HS-5 (cell line): ENCODE results near the gene LARP4.
"Not testable (repeated sequence)": the region's sequence is repeated elsewhere in the genome, so short reads cannot be mapped to it uniquely, and the experiment has no call there.

Experiments
- DNase-seq: peaks from one replicate; pipeline ENCODE4 v3.0.0-alpha.2; 2012; ENCODE audit warnings: low read depth

LARP4 gene

DNA sequence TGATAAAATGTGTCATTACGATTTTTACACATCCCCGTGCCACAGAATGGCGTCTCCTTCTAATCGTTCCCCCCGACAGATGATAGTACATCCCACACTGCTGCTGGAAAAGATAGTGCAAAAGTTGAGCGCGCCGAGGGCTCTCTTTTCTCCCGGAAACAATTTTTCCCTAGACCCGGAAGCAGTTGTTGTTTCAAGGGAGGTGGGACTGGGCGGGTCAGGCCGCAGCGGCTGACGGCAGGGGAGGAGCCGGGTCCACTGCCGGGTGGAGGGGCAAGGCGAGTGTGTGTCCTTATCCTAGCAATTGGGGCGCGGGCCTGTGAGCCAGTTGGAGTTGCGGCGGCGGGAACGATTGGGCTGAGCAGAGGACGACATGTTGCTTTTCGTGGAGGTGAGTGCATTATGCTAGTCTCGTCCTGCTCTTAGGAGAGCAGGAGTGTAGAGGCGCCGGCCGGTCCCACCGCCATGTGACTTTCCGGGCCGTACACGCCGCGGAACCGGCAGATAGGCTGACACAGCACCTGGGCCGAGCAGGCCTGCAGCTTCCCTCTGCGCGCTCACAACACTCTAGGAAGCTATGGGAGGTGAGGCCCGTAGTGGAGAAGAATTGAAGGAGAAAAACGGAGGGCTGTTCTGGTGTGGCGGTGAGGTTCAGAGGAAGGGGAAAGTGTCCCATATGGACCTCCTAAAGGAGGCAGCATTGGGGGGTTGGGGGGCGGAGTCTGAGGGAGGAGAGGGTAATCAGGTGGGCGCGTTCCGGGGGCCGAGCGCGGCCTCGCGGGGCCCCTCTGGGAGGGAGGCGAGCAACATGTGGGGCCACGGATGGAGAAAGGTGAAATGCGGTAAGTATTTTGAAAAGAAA is at the start of gene LARP4:
TSS of gene LARP4 (plus strand) at position 248 of the 862 bp plus-strand sequence. CDS start at position 374, 126 bp downstream.
- peak; percentile 81 for DNase-seq

DNA sequence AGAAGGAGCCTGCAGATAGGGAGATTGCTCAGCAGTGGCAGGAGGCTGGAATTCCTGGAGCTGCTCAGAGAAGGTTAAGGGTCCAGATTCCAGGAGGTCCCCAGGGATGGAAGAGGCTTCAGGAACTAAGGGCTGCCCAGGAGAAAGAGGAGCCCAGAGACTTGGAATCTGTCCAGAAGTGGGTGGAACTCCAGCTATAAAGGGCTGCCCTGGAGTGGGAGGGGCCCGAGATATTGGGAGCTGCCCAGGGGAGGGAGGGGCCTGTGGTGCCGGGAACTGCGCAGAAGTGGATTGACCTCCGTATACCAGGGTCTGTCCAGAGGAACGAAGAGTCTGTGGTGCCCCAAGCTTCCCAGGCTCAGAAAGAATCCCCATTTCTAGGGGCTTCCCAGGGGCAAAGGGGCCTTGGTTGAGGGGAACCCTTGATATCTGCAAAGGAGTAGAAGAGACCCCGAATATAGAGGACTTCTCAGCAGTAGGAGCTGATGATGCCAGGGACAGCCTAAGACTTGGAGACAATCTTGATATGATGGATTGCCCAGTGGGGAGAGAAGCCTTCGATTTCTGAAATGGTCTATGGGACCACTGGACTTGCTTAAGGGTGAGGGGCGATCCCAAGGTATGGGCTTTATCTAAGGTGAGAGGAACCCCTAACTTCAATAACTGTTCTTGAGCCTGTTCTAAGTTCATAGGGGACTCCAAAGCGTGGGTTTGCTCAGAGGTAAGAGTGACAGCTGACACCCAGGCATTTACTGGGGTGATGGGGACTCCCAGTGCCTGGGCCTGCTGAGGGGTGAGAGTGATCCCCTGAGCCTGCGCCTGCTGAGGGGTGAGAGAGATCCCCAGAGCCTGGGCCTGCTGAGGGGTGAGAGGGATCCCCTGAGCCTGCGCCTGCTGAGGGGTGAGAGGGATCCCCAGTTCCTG is 49.3 kb upstream of the LARP4 start:
- DNase-seq = no peak

GRCh38 chr12:50353404-50353803 is 47.3 kb upstream of the LARP4 start:
- DNase-seq = no peak

- no peak for DNase-seq
Measured at GRCh38 chr12:50353869-50354593, 46.7 kb upstream of the LARP4 start.

- no peak for DNase-seq
Measured at GRCh38 chr12:50354908-50355307, 45.8 kb upstream of the LARP4 start.

- DNase-seq = no peak
Measured at GRCh38 chr12:50355365-50355764, 45.3 kb upstream of the LARP4 start.

DNA sequence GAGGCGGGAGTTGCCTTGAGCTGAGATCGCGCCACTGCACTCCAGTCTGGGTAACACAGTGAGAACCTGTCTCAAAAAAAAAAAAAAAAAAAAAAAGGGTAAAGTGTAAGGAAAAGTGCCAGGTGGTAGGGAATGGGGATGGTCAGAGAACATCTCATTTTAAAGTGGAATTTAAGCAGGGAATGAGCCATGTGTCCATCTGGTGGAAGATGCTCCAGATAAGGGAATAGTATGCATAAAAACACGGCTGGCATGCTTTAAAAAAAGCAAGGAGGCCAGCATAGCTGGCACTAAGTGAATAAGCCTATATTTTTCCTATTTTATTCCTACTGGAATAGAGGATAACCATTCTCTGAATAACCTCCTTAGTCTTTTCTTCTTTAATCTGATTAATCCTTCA is 38.0 kb upstream of the LARP4 start:
- DNase-seq = no peak

GRCh38 chr12:50363141-50363540 is 37.5 kb upstream of the LARP4 start:
- no peak for DNase-seq

- no peak for DNase-seq
Measured at GRCh38 chr12:50365709-50366406, 34.8 kb upstream of the LARP4 start.

DNA sequence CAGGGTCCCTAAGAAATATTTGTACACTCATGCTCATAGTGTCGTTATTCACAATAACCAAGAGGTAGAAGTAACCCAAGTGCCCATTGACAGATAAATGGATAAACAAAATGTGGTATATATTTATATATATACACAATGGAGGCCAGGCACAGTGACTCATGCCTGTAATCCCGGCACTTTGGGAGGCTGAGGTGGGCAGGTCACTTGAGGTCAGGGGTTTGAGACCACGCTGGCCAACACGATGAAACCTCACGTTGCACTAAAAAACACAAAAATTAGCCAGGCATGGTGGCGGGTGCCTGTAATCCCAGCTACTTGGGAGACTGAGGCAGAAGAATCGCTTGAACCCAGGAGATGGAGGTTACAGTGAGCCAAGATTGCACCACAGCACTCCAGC is 30.0 kb upstream of the LARP4 start:
- DNase-seq = not testable (repeated sequence)

DNA sequence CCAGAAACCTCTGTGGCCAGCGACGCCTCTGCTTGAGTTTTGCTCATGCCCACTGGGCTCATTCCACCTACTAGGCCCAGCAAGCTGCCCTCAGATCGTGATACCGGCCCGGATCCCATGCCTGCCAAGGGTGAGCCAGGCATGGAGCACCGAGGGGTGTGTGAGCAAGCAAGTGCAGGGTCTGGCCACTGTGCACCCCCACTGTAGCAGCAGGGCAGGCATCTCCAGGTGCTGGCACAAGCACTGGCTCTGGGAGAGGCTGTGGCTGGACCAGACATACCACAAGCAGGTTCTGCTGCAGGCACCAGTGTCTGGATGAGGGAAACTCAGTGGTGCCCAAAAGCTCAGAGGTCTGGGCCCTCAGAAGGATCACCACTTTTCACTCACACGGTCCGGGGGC is 24.9 kb upstream of the LARP4 start:
- no peak for DNase-seq

DNA sequence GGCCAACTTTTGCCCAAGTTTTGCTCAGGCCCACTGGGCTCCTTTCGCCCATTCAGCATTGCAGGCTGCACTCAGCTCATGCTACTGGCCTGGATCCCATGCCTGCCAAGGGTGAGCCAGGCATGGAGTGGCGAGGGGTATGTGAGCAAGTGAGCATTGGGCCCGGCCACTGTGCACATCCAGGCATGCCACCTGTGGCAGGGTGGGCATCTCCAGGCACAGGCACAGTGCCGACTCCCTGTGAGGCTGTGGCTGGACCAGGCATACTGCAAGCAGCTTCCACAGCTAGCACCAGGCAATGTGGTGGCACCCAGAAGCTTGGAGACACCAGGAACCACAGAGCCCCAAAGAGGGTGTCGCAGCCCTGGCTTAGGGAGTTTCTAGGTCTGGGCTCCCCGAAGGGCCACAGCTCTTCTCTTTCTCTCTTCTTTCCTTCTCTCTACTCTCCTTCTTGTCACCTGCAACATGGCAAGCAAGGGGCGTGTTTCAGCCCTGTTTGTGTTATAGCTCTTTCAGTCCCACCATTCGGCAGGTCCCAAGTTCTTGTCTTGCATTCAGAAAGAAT is 19.8 kb upstream of the LARP4 start:
- no peak for DNase-seq

GRCh38 chr12:50387487-50387886 is 13.2 kb upstream of the LARP4 start:
- no peak for DNase-seq

DNA sequence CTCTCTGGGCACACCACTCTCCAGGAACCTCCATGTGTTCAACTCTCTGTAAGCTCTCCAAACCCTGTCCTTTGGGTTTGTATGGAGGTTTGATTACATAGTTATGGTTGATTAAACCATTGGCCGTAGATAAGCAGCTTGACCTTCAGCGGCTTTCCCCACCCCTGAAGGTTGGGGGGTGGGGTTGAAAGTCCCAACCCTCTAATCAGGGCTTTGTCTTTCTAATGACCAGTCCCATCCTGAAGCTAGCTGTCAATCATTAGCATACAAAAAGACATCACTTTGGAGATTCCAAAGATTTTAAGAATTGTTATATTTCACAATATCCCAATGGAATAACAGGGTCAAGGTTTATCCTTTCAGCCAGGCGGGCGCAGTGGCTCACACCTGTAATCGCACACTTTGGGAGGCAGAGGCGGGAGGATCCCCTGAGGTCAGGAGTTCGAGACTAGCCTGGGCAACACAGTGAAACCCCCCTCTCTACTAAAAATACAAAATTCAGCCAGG is 12.7 kb upstream of the LARP4 start:
- no peak for DNase-seq

- not testable (repeated sequence) for DNase-seq
Measured at GRCh38 chr12:50388793-50389192, 11.9 kb upstream of the LARP4 start.

- peak; percentile 96 for DNase-seq
Measured at GRCh38 chr12:50390316-50390741, 10.4 kb upstream of the LARP4 start.

DNA sequence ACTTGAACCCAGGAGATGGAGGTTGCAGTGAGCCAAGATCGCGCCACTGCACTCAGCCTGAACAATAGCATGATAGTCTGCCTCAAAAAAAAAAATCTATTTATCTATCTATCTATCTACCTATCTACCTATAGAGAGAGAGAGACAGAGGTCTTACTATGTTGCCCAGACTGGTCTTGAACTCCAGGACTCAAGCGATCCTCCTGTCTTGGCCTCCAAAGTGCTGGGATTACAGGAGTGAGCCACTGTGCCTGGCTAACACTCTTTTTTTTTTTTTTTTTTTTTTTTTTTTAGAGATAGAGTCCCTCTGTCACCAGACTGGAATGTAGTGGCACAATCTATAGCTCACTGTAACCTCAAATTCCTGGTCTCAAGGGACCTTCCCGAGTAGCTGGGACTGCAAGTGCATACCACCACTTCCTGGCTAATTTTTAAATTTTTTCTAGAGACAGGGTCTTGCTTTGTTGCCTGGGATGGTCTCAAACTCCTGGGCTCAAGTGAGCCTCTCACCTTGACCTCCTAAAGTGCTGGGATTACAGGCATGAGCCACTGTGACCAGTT is 6.1 kb upstream of the LARP4 start:
- DNase-seq = no peak

- DNase-seq = no peak
Measured at GRCh38 chr12:50397117-50397650, 3.5 kb upstream of the LARP4 start.

GRCh38 chr12:50398931-50399330 is 1.8 kb upstream of the LARP4 start:
- DNase-seq = no peak

GRCh38 chr12:50400104-50400637 is 514 bp upstream of the LARP4 start:
- no peak for DNase-seq
